OCI-LY7 (cell line): Measurements from ENCODE around the gene ZNF383. TPM values are rescaled to one million over a fixed set of nuclear protein-coding genes. Genes with fewer than 3 reads are reported as not detected.
"Not testable (repeated sequence)": the region's sequence is repeated elsewhere in the genome, so short reads cannot be mapped to it uniquely, and the experiment has no call there.

Source experiments
- BruUV-seq: library from RNA; stranded (reverse); fragments of 400-500 nt; replicated peaks from 2 replicates; lab custom pipeline; 2021; lab: Mats Ljungman, UMichigan
- CTCF ChIA-PET: fragments of 300-600 bp; sonication (Branson Sonifier 250); formaldehyde crosslinking; loops from one replicate; lab custom pipeline; 2022; ENCODE audit warnings: antibody characterized with exemption; ENCODE audit not compliant: unreplicated experiment; lab: Charles Lee
- POLR2A ChIA-PET: fragments of 300-600 bp; sonication (Branson Sonifier 250); formaldehyde crosslinking; loops from one replicate; lab custom pipeline; 2022; ENCODE audit warnings: antibody characterized with exemption; lab: Charles Lee
- DNase-seq: peaks from one replicate; pipeline ENCODE4 v3.0.0-alpha.2; 2015; ENCODE audit warnings: low spot score
- H2AFZ ChIP-seq: fragments of 200-600 bp; sonication (generic), shearing (Covaris generic); 2 replicates; pipeline ENCODE4 v1.6.1; 2014; ENCODE audit warnings: mild to moderate bottlenecking, antibody characterized with exemption, low read length, moderate library complexity
- H3K27ac ChIP-seq: fragments of 200-600 bp; sonication (generic); 2 replicates; pipeline ENCODE4 v1.5.1; 2014; ENCODE audit warnings: mixed run types, low read depth, mild to moderate bottlenecking, moderate library complexity, low read length, inconsistent platforms; ENCODE audit not compliant: poor library complexity, severe bottlenecking
- H3K36me3 ChIP-seq: fragments of 200-600 bp; sonication (generic); 2 replicates; pipeline ENCODE4 v1.6.1; 2014; ENCODE audit warnings: mild to moderate bottlenecking, antibody characterized with exemption, low read length, moderate library complexity, mixed read lengths; ENCODE audit not compliant: insufficient read depth
- H3K4me1 ChIP-seq: fragments of 200-600 bp; sonication (generic); 2 replicates; pipeline ENCODE4 v1.5.1; 2014; ENCODE audit warnings: mild to moderate bottlenecking, low read length; ENCODE audit not compliant: insufficient read depth, poor library complexity, severe bottlenecking
- H3K4me2 ChIP-seq: fragments of 200-600 bp; sonication (generic); 2 replicates; pipeline ENCODE4 v1.6.1; 2014; ENCODE audit warnings: mild to moderate bottlenecking, low read length
- H3K4me3 ChIP-seq: fragments of 200-600 bp; sonication (generic); 2 replicates; pipeline ENCODE4 v1.5.1; 2014; ENCODE audit warnings: mild to moderate bottlenecking, low read depth, low read length; ENCODE audit not compliant: poor library complexity, severe bottlenecking
- H3K79me2 ChIP-seq: fragments of 200-600 bp; sonication (generic); 2 replicates; pipeline ENCODE4 v1.6.1; 2016; ENCODE audit warnings: low read depth, mild to moderate bottlenecking, low read length, moderate library complexity, mixed read lengths; ENCODE audit not compliant: insufficient read depth
- H3K9me2 ChIP-seq: fragments of 200-600 bp; sonication (generic); 2 replicates; pipeline ENCODE4 v1.6.1; 2016; ENCODE audit warnings: mild to moderate bottlenecking, low read length, mixed read lengths; ENCODE audit not compliant: insufficient read depth
- H3K9me3 ChIP-seq: fragments of 200-600 bp; sonication (generic); 2 replicates; pipeline ENCODE4 v1.6.1; 2014; ENCODE audit warnings: mild to moderate bottlenecking, mixed run types, low read length, mixed read lengths
- H4K20me1 ChIP-seq: fragments of 200-600 bp; sonication (generic); 2 replicates; pipeline ENCODE4 v1.6.1; 2014; ENCODE audit warnings: mild to moderate bottlenecking, antibody characterized with exemption, low read length, moderate library complexity, mixed read lengths; ENCODE audit not compliant: insufficient read depth
- intact Hi-C: fragments of 100-400 bp; cut with micrococcal nuclease; formaldehyde crosslinking; loops from one replicate; pipeline ENCODE4 v1.10.0; 2022; ENCODE audit not compliant: unreplicated experiment
- total RNA-seq, 2 experiments: library from RNA; depleted of rRNA in 1 of 2; stranded (reverse); fragments of >200 nt in 1 of 2; shearing (Covaris generic) in 1 of 2; gene quantifications; 2 replicates each; pipeline ENCODE4 v1.2.3, GENCODE V29; 2014 to 2022

Gene ZNF383
- total RNA-seq, 2 experiments from 2014 or later, result 11.4 to 16.3 TPM

DNA sequence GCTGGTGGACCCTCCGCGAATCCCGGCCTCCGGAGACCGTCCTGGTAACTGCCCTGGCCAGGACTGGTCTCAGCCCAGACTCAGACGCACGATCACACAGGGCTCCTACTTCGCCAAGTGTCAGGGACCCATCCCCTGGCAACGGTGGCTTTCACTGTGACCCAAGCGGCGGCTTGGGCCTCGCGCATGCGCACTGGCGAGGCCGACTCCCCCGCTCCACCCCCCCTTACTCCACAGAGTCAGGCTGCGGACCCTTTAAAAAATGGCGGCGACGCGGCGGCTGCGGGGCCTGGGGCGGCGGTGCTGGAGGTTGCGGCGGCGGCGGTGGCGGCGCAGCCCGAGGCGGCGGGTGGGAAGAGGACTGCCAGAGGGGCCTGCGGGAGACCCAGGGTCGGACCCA, 66.0 kb downstream of the ZNF383 start:
- H3K4me3 ChIP-seq, DNase-seq, BruUV-seq, H3K4me2 ChIP-seq, POLR2A ChIA-PET, CTCF ChIA-PET, H2AFZ ChIP-seq, intact Hi-C loops, H3K79me2 ChIP-seq, H3K4me1 ChIP-seq, H3K27ac ChIP-seq, H3K9me3 ChIP-seq, H3K36me3 ChIP-seq, H4K20me1 ChIP-seq, H3K9me2 ChIP-seq: not testable (repeated sequence)

- H3K4me2 ChIP-seq, BruUV-seq, H3K27ac ChIP-seq, POLR2A ChIA-PET, CTCF ChIA-PET, H3K9me3 ChIP-seq, intact Hi-C loops, H3K4me1 ChIP-seq, H2AFZ ChIP-seq, H3K36me3 ChIP-seq, DNase-seq, H3K79me2 ChIP-seq, H3K4me3 ChIP-seq, H4K20me1 ChIP-seq, H3K9me2 ChIP-seq: not testable (repeated sequence)
Observed at GRCh38 chr19:37289229-37289628, 71.2 kb downstream of the ZNF383 start.

- CTCF ChIA-PET, H3K4me2 ChIP-seq, H4K20me1 ChIP-seq, POLR2A ChIA-PET, H2AFZ ChIP-seq, intact Hi-C loops, H3K4me1 ChIP-seq, H3K36me3 ChIP-seq, H3K4me3 ChIP-seq, H3K79me2 ChIP-seq, BruUV-seq, DNase-seq, H3K9me2 ChIP-seq, H3K9me3 ChIP-seq, H3K27ac ChIP-seq: not testable (repeated sequence)
Observed at GRCh38 chr19:37292998-37293939, 75.3 kb downstream of the ZNF383 start.

DNA sequence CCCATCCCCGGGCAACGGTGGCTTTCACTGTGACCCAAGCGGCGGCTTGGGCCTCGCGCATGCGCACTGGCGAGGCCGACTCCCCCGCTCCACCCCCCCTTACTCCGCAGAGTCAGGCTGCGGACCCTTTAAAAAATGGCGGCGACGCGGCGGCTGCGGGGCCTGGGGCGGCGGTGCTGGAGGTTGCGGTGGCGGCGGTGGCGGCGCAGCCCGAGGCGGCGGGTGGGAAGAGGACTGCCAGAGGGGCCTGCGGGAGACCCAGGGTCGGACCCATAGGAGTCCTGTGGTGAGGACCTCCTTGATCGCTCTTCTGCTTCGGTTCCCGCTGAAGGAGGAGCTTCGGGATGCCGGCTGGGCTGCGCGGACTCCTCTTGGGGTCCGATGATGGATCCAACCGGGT, 76.2 kb downstream of the ZNF383 start:
- H3K4me1 ChIP-seq, H3K9me2 ChIP-seq, H3K79me2 ChIP-seq, H3K9me3 ChIP-seq, H2AFZ ChIP-seq, H3K4me3 ChIP-seq, DNase-seq, H3K4me2 ChIP-seq, POLR2A ChIA-PET, CTCF ChIA-PET, H4K20me1 ChIP-seq, H3K27ac ChIP-seq, H3K36me3 ChIP-seq, intact Hi-C loops, BruUV-seq: not testable (repeated sequence)

Other genes with a start within 250 kb of the ZNF383 start
- 8.8 and 14.0 TPM in 2 replicates for gene ZNF420, start 139.8 kb upstream of the ZNF383 start, total RNA-seq (2014; rRNA removed; shearing (Covaris generic))
- 11.0 and 13.8 TPM in 2 replicates for gene ZNF420, start 139.8 kb upstream of the ZNF383 start, total RNA-seq (2022)
- gene ZNF585A, start 45.5 kb upstream of the ZNF383 start, total RNA-seq (2014; rRNA removed; shearing (Covaris generic)), result 9.9 and 11.9 TPM in 2 replicates
- 15.9 and 17.1 TPM in 2 replicates for gene ZNF585A, start 45.5 kb upstream of the ZNF383 start, total RNA-seq (2022)
- 17.4 and 17.8 TPM in 2 replicates for gene ZNF585B, start 7.7 kb upstream of the ZNF383 start, total RNA-seq (2014; rRNA removed; shearing (Covaris generic))
- 20.9 and 22.7 TPM in 2 replicates for gene ZNF585B, start 7.7 kb upstream of the ZNF383 start, total RNA-seq (2022)
- gene ZNF527, start 152.9 kb downstream of the ZNF383 start, total RNA-seq (2014; rRNA removed; shearing (Covaris generic)), result 7.9 and 9.2 TPM in 2 replicates
- 5.4 and 9.6 TPM in 2 replicates for gene ZNF527, start 152.9 kb downstream of the ZNF383 start, total RNA-seq (2022)
- gene ZNF569, start 249.2 kb downstream of the ZNF383 start, total RNA-seq (2014; rRNA removed; shearing (Covaris generic)), result 10.5 and 11.8 TPM in 2 replicates
- 10.2 and 12.2 TPM in 2 replicates for gene ZNF569, start 249.2 kb downstream of the ZNF383 start, total RNA-seq (2022)